ENCODE measurements around the gene C19orf81.

Gene C19orf81

DNA sequence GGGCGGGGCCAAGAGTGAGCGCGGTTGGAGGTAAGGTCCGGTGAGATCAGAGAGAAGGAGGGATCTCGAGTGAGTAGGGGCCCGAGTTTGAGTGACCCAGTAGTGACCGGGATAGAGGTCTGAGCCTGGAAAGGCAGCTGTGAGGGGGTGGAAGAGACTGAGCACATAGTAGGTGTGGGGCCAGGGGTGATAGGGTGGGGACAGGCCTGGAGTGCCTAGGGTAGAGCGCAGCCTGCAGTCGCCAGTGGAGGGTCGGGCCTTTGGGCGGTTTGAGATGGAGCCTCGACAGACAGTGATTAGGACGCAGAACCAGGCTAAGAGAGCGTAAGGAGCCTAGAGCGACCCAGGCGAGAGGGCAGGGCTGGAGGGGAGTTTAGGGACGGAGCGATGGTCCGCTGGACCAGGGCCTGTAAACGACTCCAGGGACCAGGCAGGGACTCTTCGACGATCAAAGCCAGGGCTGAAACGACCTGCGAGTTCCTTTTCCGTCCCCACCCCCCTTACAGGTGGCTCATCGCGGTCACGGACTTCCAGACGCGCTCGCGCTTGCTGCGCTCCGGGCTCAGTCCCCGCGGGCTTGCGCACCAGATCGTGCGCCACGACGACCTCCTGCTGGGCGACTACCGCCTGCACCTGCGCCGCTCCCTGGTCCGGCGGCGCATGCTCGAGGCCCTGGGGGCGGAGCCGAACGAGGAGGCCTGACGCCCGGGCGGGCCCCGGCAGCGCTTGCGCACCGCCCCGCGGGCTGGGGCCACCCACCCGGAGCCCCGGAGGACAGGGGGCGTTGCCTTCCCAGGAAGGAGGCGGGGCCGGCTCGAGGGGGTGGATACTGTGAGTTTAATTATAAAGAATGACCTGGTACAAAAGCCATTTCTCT, 9.4 kb downstream of the C19orf81 start:
- DNase-seq (ENCODE audit: low read depth, low spot score), result no peak

DNA sequence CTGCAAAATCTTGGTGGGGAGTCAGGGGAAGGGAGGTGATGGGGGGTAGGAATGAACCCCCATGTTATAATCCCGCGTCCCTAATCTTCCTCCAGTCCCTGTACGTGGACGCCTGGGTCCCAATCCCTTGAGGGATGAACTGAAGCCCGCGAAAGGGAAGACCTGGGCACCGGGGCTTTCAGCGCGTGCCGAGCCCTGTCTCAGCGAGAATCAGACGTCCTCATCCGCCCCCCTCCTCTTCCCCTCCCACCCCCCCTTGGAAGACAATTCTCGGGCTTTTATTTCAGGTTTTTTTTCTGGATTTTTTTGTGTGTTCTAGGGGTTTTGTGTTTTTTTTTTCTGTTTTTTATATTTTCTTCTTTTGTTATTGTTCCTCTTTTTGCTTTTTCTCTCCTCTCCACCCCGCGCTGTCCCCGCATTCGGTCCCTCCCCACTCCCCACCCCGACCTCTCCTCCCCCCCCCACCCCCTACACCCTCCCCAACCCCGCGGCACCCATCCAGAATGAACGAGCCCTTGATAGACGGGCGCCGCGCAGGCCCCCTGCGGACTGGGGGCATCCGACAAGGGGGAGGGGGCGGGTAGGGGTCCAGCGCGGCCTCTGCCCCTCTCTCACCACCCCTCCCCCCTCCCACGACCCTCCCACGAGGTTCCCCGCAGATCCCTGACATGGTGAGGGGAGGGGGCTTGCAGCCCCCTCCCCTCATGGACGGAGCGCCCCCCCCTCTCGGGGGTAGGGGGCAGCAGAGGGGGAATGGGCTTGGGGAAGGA, 10.3 kb downstream of the C19orf81 start:
- DNase-seq (ENCODE audit: low read depth, low spot score), result no peak

DNA sequence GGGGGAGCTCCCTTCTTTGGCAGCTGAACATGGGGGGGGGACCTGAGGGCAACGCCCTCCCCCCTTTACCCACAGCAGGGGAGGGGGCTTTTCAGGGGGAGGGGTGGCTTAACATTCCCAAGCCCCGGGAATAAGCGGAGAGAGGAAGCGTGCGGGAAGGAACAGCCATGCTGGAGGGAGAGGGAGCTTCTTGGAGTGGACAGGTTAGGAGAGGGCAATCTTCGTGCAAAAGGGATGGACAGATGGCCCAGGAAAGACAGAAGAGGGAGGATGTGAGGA, 10.8 kb downstream of the C19orf81 start:
- DNase-seq (ENCODE audit: low read depth, low spot score), result no peak

DNA sequence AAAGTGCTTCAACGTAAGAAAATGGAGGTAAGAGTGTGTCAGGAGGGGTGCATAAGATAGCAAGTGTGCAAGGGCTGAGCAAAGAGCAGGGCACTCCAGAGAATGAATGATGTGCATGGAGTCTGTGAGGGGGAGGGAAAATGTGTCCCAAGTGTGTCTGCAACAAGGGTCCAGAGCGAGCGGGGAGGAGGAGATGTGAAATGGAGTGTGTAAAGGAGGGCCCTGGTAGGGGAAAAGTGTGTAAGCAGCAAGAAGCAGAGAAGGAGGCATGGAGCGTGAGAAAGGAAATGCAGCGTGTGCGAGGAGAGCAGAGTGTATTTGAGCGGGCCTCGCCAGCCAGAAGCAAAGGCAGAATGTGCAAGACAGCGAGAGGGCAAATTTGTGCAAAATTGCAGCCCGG, 11.8 kb downstream of the C19orf81 start:
- no peak for DNase-seq (ENCODE audit: low read depth, low spot score)

DNA sequence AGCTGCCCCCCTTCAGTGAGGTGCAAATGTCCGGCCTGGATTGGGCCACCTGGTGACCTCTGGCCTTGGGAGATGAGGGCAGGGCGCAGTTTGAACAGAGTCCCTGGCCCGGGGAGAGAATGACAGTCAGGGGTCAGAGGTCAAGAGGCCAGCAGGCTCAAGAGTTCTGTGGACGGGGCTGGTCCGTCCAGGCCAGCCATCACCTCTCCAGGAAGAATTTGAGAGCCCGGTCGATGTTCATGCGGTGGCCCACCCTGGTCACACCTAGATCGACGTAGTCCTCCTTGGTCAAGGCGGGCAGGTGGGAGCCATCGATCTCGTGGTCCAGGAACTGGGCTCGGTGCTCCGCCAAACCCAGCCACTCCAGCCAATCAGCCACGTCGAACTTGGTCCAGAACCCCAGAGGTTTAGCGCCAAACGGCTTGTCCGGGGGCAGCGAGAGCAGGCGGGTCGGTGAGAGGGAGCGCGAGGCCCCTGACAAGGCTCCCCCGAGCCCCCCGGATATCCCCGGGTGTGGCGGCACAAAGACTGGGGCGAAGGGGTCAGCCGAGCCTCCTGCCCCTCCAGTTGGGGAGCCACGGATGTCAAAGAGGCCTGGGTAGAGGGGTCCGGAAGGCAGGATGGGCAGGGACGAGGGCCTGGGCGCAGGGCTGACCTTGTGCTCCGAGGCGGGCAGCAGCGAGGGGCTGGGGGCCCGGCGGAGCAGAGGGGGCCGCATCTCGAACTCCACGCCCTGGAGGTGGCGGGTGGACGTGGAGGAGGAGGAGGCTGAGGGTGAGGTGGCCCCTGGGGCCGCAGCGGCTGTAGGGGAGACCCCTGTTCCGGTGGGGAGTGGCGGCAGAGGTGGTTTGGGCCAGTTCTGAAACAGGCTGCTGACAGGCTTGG, 12.8 kb downstream of the C19orf81 start:
- DNase-seq (ENCODE audit: low read depth, low spot score), result no peak

DNA sequence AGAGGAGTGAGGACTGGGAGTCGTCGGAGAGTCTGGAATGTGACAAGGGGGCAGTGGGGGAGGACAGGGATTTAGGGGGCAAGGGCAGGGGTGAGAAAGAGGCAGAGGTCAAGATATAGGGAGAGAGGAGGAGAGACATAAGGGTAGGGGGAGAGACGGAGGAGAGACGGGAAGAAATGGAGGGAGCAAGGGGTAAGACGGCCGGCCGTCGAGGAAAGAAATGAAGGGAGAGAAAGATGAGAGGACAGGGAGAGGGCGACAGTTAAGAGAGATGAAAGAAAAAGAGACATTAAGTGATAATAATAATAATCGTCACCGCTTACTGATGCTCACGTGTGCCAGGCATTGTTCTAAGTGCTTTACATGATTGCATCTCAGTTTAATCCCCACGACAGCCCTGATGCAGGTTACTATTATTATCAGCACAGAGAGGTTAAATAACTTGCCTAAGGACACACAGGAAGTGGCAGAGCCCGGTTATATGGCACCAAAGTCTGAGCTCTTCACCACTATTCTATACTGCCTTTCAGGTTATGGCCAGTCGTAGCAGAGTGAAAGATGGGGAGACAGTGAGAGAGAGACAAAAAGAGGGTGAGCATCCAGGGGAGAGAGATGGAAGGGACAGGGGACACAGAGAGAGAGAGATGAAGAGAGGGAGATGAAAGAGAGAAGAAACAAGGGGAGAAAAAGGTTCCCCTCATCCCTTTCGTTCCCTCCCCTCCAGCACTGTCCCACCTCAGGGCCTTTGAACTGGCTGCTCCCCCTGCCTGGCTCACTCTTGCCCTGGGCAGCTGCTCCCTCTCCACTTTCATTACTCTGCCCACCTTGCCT, 13.6 kb downstream of the C19orf81 start:
- no peak for DNase-seq (ENCODE audit: low read depth, low spot score)

DNA sequence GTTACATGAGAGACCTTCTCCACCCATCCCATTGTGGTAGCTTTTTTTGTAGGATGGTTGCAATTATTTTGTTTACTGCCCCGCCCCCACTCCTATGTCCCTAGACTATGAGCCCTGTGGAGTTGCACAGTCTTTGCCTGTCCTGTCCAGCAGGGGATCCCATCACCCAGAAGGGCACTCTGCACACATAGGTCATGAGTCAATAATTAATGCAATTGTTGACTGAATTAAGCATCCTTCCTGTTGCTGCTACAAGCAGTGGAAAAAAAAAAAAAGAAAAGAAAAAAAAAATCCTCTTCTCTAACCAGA, 14.2 kb downstream of the C19orf81 start:
- no peak for DNase-seq (ENCODE audit: low read depth, low spot score)

DNA sequence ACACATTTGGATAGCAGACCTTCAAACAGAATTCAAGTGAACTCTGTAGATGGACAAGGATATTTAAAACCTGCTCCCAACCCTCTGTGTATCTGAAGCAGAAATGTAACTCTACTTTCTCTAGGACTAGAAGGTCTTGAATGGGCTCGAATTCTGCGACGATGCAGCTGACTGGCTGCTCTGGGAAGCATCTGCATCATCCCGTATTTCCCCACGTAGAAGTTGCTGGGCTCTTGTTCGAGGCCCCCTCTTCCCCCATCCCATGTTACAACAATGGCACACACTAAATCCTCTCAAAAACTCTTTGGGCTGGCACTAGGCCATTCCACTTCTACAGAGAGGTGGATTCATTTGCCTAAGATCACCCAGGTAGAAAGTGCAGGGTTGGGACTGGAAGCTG, 15.0 kb downstream of the C19orf81 start:
- DNase-seq (ENCODE audit: low read depth, low spot score), result no peak

DNA sequence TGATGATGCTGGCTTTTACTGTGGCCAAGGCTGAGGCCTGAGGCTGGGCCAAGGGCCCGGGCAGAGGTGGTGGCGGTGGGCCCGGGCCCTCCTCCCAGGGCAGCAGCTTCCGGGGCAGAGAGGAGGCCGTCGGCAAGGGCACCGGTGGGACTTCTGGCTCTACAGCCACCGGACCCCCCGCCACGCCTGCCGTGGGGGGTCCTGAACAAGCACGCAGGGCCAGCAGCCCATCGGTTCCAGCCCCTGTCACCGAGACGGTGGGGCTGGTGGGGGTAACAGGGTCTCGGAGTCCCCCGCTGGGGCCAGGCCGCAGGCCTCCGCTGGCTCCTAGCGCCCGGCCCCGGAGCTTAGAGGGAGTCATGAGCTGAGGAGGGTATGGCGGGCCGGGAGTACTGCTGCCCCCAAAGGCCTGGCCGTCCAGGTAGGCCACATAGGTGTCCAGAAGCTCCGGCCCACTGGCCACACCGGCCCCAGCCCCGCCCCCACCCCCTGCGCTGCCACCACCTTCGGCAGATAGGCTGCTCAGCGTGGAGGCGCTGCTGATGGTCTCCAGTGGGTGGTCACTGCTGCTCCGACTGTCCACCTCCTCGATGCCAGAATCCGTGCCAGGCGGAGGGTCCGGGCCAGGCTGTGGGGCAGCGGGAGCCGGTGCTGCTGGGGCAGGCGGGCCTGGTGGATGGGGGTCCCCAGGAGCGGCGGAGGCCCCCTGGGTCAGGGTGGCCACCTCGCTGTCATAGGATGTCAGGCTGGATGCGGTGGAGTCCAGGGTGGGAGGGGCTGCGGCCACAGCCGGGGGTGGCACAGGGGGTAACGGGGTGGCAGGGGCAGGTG, 17.3 kb downstream of the C19orf81 start:
- DNase-seq (ENCODE audit: low read depth, low spot score), result no peak

DNA sequence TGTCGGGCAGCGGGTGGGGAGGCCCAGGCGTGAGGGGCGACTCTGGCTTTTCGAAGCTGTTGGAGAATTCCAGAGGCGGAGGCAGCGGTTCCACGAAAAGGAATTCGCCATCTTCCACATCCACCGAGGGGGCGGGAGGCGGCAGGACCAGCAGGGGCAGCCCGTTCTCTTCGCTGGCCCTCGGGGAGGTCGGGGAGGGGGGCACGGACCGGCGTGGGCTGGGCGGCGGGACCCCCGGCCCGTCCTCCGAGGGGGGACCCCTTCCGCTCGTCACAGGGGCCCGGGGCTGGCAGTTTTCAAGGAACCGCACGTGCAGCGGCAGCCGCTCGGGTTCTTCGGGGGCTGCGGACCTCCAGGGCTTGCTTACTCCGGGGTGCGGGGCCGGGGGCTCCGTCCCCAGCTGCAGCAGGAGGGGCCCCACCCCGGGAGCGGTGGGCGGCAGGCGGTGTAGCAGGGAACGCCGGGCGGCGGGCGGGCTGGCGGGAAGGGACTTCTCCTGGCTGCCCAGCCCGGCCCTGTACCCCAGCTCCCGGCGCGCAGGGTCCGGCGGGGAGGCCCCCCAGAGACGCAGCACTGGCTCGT, 18.0 kb downstream of the C19orf81 start:
- no peak for DNase-seq (ENCODE audit: low read depth, low spot score)

DNA sequence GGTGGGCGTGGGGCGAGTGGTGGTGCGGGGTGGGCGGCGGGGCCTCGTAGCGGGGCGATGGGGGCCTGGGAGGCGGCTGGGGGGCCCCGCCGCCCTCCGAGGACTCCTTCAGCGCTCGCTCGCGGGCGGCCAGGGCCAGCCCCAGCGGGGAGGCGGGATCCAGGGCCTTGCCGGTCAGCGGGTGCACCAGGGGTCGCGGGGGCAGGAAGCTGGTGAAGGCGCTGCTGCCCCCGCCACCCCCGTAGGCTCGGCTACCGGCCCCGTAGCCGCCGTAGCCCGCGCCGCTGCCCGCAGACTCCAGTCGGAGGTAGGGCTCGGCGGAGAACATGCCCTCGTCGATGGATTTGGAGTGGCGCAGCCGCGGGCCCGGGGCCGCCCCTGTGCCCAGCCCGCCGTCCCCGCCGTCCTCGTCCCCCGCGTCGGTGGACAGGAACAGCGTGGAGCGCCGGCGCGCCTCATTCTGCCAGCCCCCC, 18.6 kb downstream of the C19orf81 start:
- no peak for DNase-seq (ENCODE audit: low read depth, low spot score)

DNA sequence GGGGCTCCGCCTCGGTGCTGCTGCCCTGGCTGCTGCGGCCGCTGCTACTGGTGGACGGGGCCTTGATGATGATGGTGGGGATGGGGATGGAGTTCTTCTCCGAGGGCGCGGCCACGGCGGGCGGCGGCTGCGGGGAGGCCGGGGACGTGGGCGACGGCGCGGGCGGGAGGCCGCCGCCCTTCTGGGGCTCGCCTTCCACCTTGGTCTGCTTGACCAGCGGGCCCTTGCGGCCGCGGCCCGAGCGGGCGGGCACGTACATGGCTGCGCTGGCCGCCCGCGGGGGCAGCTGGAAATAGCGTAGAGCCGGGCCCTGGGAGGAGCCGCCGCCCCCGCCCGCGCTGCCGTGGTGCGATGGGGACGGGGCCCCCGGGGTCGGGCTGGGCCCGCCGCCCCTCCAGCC, 19.2 kb downstream of the C19orf81 start:
- DNase-seq (ENCODE audit: low read depth, low spot score), result no peak

DNA sequence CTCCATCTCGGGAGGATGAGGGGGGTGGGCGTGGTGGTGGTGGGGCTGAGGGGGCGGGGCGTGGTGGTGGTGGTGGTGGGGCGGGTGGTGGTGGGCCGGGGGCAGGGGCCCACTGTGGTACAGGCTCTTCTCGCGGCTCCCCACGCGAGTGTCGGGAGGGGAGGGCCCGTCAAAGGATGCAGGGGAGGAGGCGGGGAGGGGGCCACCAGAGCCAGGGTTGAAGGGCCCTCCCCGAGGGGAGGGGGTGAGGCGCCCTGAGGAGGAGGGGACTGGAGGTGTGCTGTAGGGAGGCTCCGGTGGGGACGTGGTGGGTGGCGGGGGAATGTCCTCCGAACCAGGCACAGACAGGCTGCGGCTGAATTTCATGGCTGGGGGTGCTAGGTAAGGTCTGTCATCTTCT, 19.6 kb downstream of the C19orf81 start:
- no peak for DNase-seq (ENCODE audit: low read depth, low spot score)

DNA sequence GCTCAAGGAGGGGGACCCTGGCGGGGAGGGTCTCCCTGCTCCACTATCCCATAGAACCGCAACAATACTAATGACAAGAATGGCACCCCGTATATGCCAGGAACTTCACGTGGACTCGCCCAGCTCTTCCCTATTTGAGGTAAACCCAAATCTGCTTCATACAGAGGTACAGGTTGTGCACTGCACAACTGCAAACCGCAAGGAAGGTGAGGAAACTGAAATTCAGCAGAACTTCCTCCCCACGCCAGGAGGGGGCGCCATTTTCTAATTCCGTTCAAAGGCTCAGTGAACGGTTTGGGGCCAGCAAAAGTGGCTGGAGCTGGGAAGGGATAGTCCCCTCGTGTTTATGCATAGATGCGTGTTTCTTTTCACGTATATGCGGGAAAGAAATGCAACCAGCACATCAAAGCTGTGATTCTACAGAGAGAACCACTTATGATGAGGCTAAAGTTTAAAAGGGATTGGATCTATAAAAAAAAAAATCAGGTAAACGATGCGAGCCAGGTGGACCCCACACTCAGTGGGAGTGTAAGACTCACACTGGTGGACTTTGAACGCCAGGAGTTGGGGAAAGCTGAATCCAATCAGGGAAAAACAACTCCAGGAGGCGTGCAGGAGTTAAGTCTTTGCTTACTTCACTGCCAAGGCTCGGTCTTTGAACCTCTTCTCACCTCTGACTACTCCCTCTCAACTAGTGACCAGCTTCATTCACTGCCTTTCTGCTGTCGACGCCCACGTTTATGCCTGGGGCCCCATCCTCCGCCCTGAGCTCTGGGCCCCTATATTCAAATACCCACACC, 20.3 kb downstream of the C19orf81 start:
- no peak for DNase-seq (ENCODE audit: low read depth, low spot score)

DNA sequence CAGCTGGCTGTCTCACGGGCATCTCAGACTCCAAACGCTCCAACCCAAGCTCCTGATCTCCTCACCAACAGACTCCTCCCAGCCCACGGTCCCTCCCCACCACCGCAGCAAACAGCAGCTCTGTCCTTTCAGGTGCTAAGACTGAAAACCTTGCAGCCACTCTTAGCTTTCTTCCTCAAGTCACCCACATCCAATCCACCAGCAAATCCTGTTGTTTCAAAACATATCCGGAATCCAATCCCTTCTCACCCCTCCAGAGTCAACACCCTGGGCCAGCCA, 20.8 kb downstream of the C19orf81 start:
- no peak for DNase-seq (ENCODE audit: low read depth, low spot score)

DNA sequence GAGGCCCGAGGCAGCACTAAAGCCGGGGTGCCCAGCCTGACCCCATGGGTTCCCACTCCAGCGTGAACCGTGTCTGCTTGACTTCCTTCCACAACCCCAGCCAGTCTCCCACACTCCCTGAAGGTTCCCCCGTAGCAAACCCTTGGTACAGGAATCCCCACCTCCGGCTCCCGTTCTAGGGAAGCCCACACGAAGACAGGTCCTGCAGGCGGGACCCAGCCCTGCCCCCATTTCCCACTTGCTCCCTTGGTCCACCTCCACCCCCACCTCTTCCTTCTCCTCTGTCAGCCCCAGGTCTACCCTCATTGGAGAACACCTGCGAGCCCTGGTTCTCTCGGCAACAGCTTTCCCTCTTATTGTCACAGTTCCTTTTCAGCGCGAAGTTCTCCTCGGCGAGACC, 23.9 kb downstream of the C19orf81 start:
- no peak for DNase-seq (ENCODE audit: low read depth, low spot score)

DNA sequence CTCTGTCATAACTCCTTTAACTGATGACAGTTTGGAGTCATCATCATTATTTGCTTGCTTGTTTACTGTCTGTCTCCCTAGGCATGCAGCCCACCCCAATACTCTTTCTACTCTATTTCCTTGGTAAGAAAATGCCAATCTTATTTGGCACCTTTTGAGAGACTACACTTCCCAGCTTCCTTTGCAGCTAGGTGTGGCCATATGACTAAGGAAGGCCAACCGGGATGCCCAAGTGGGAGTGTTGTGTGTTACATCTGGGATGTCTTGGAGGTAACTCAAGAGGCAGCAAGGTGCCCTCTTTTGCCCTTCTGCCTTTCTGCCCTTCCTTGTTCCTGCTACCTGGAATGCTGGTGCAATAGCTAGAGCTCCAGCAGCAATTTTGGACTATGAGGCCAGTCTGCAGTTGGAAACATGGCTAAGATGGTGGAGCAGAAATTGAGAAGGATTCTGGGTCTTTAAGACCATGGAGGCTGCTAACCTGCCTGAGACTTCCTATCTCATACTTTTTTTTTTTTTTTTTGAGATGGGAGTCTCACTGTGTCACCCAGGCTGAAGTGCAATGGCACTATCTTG, 27.5 kb downstream of the C19orf81 start:
- no peak for DNase-seq (ENCODE audit: low read depth, low spot score)

DNA sequence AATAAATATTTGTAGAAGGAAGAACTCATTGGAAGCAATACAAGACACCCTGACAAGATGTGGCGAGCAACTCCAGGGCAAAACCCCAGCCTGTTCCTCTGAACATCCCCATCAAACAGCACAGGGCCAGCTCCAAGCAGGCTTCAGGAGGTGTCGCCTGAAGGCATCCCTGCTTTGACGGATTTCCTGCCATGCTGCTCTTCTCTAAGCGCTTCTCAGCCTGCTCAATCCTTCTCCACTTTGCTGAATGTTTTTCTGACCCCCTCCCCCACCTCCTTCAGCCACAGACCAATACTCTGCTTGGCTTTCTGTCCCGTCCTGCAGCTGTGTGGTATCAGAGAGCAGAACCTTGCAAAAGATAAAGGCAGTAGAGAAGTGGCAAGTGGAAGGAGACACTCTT, 28.4 kb downstream of the C19orf81 start:
- no peak for DNase-seq (ENCODE audit: low read depth, low spot score)

DNA sequence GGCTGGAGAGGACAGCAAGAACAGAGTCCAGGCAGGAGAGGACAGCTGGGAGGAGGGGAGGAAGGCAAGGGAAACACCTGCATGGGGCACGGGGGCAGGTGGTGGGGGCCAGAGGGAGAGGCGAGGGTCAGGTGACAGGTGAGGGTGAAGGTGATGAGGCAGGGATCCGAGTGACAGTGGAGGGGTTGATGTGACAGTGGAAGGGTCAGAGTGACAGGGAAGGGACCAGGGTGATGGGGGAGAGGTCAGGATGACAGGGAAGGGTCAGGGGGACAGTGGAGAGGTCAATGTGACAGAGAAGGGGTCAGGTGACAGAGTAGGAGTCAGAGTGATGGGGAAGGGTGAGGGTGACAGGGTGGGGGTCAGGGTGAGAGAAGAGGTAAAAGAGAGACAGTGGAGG, 29.1 kb downstream of the C19orf81 start:
- DNase-seq (ENCODE audit: low read depth, low spot score), result no peak

Measured in iPS DF 19.7 (cell line).